CD8-positive, alpha-beta memory T cell (primary cell): ENCODE measurements around the gene BBS9. TPM values are rescaled to one million over a fixed set of nuclear protein-coding genes. Genes with fewer than 3 reads are reported as not detected.

Experiments used
- CTCF ChIA-PET: fragments of 350-600 bp; sonication (Branson Sonifier 250); formaldehyde crosslinking; loops from one replicate; lab custom pipeline; 2021; ENCODE audit warnings: antibody characterized with exemption; lab: Charles Lee
- POLR2A ChIA-PET: fragments of 350-600 bp; sonication (Branson Sonifier 250); formaldehyde crosslinking; loops from one replicate; lab custom pipeline; 2021; ENCODE audit warnings: antibody characterized with exemption; lab: Charles Lee
- DNase-seq, 5 donors: peaks; one replicate each; pipeline versions ENCODE4 v3.0.0 to v3.0.0-alpha.2; 2020 to 2022; ENCODE audit warnings: mixed read lengths in 1 of 5
- H3K27ac ChIP-seq: one replicate; pipeline ENCODE4 v1.7.0; 2013; ENCODE audit warnings: low read depth, mild to moderate bottlenecking, low read length, moderate library complexity
- H3K27me3 ChIP-seq: 2 replicates; pipeline ENCODE4 v1.7.0; 2013; ENCODE audit warnings: low read length, mild to moderate bottlenecking; ENCODE audit not compliant: insufficient read depth, poor library complexity, severe bottlenecking
- H3K36me3 ChIP-seq: 2 replicates; pipeline ENCODE4 v1.7.0; 2013; ENCODE audit warnings: mild to moderate bottlenecking, low read length, moderate library complexity; ENCODE audit not compliant: insufficient read depth
- H3K4me1 ChIP-seq: 2 replicates; pipeline ENCODE4 v1.7.0; 2013; ENCODE audit warnings: mild to moderate bottlenecking, low read length, moderate library complexity; ENCODE audit not compliant: insufficient read depth
- H3K4me3 ChIP-seq: 2 replicates; pipeline ENCODE4 v1.7.0; 2013; ENCODE audit warnings: mild to moderate bottlenecking, low read length
- H3K9me3 ChIP-seq: 2 replicates; pipeline ENCODE4 v1.7.0; 2013; ENCODE audit warnings: mild to moderate bottlenecking, low read length
- H3K27ac Mint-ChIP-seq, 8 donors: one replicate each; pipeline ENCODE4 v1.8.0; 2020 to 2021; ENCODE audit warnings: mixed read lengths in 8 of 8, mild to moderate bottlenecking in 6 of 8, inconsistent platforms in 3 of 8, moderate library complexity in 3 of 8
- H3K27me3 Mint-ChIP-seq, 2 donors: one replicate each; pipeline ENCODE4 v1.8.0; 2020 to 2021; ENCODE audit warnings: mixed read lengths in 2 of 2, mild to moderate bottlenecking in 1 of 2, moderate library complexity in 1 of 2
- H3K36me3 Mint-ChIP-seq, 3 donors: one replicate each; pipeline ENCODE4 v1.8.0; 2020 to 2021; ENCODE audit warnings: mixed read lengths in 3 of 3, inconsistent platforms in 1 of 3, mild to moderate bottlenecking in 1 of 3
- H3K4me1 Mint-ChIP-seq, 3 donors: one replicate each; pipeline ENCODE4 v1.8.0; 2020 to 2021; ENCODE audit warnings: mixed read lengths in 3 of 3, inconsistent platforms in 1 of 3, mild to moderate bottlenecking in 1 of 3
- H3K4me3 Mint-ChIP-seq, 7 donors: one replicate each; pipeline ENCODE4 v1.8.0; 2020 to 2021; ENCODE audit warnings: mixed read lengths in 7 of 7, mild to moderate bottlenecking in 6 of 7, moderate library complexity in 4 of 7, inconsistent platforms in 2 of 7
- H3K9me3 Mint-ChIP-seq, 5 donors: one replicate each; pipeline ENCODE4 v1.8.0; 2020 to 2022; ENCODE audit warnings: mixed read lengths in 5 of 5, mild to moderate bottlenecking in 3 of 5, moderate library complexity in 2 of 5, inconsistent platforms in 1 of 5
- polyA plus RNA-seq: library from polyadenylated mRNA; unstranded; fragments of 300-500 nt; fragmentation: Illumina TruSeq; gene quantifications from one replicate; pipeline ENCODE4 v1.2.3, GENCODE V29; 2021
- total RNA-seq, 2 experiments: library from RNA; stranded (reverse); gene quantifications; one replicate each; pipeline ENCODE4 v1.2.3, GENCODE V29; 2021

The BBS9 gene
- total and polyA plus RNA-seq, 3 experiments from 2014 or later = 10.0 to 14.6 (median 11.1) TPM

DNA sequence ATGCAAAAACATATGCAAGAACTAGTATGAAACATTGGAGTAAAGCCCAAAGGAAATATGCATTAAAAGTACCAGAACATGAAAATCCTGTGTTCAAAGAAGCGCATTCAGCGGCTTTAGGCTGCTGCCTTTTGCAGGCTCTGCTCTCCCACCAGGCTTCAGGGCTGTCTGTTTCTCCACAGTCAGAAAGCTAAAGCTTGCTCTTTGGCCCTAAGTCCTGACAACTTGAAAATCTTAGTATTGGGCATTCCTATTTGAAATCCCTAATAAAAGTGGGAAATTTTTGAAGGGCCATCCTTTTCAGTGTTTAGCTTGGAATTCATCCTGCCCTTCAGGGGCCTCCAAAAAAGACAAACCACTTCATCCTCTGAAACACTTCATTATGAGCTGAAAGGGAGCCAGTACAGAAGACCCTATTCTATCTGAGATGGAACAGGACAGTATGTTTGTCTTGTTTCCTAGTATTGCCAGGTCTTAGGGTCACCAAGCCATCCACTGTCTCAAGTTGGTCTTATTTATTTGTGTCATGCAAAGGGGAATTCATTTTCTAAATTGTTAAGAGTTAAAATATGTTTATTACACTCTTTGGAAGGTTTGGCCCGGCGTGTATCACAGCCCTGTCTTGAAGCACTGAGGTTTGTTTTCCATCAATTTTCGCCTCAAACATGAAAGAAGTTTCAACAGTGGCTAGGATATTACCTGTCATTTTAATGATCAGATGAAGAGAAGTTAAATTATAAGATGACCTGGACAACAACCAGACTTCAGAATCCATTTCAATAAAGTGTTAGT is 449.7 kb downstream of the BBS9 start:
- Mint-ChIP-seq H3K4me1 (no peaks in the 10 kb centered on the region), H3K4me3 (no peak overlapping the region), H3K27ac (no peak overlapping the region), H3K27me3 (no peaks in the 10 kb centered on the region), H3K36me3 (peaks cover 6 to 44% (median 17%) of the 10 kb centered on the region in 3 donors), H3K9me3 (peaks cover 5 to 30% (median 11%) of the 10 kb centered on the region in 5 donors)
- Histone ChIP-seq H3K4me1 (no peaks in the 10 kb centered on the region), H3K27ac (no peak overlapping the region), H3K27me3 (no peaks in the 10 kb centered on the region), H3K9me3 (no peaks in the 10 kb centered on the region), H3K4me3 (no peak overlapping the region), H3K36me3 (no peaks in the 10 kb centered on the region)
- ChIA-PET CTCF (no interaction called here), POLR2A (no interaction called here)
- DNase-seq = no peak

DNA sequence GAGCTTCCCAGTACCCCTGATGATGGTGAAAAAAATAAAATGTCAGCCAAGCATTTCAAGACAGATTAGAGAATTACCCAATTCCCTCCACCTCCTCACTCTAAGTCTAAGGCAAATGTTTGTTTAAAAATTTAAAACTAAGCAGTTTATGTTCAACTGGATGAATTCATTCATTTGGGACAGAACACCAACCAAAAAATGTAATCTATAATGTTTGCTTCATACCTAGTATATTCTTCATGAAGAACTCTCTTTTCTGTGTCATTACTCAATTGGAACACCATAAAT is 450.3 kb downstream of the BBS9 start:
- Histone ChIP-seq H3K27ac (no peak overlapping the region), H3K4me1 (no peaks in the 10 kb centered on the region), H3K36me3 (no peaks in the 10 kb centered on the region), H3K9me3 (no peaks in the 10 kb centered on the region), H3K27me3 (no peaks in the 10 kb centered on the region), H3K4me3 (no peak overlapping the region)
- Mint-ChIP-seq H3K27me3 (no peaks in the 10 kb centered on the region), H3K4me1 (no peaks in the 10 kb centered on the region), H3K27ac (no peak overlapping the region), H3K9me3 (peaks cover 5 to 30% (median 11%) of the 10 kb centered on the region in 5 donors), H3K36me3 (peaks cover 6 to 40% (median 14%) of the 10 kb centered on the region in 3 donors), H3K4me3 (no peak overlapping the region)
- ChIA-PET CTCF (no interaction called here), POLR2A (no interaction called here)
- DNase-seq = no peak

DNA sequence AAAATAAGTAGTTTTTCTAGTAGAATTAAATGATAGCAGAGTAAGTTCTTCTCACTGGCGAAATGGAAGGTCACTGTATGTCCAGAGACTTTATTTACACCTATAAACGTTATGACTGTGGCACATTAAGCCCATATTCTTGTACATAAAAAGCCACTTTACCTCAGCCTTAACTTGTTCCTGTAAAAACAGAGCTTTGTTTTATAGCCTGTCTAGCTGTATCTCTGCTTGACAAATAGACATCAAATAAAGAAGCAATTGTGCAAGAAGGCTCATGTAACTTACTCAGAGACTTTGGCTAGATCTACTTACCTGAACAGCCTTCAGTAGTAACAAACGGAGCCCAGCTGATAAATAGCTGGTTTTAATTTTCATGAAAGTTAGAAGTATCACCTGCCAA is 451.9 kb downstream of the BBS9 start:
- CTCF ChIA-PET = no interaction called here
- H3K4me1 ChIP-seq = no peaks in the 10 kb centered on the region
- H3K36me3 Mint-ChIP-seq = peaks cover 2 to 30% (median 3%) of the 10 kb centered on the region in 3 donors
- H3K27ac Mint-ChIP-seq = no peak overlapping the region
- no peaks in the 10 kb centered on the region for H3K4me1 Mint-ChIP-seq
- H3K27ac ChIP-seq = no peak overlapping the region
- no peak overlapping the region for H3K4me3 Mint-ChIP-seq
- H3K9me3 Mint-ChIP-seq = peaks cover 2 to 19% (median 6%) of the 10 kb centered on the region in 5 donors
- H3K36me3 ChIP-seq = no peaks in the 10 kb centered on the region
- POLR2A ChIA-PET = no interaction called here
- H3K4me3 ChIP-seq = no peak overlapping the region
- no peaks in the 10 kb centered on the region for H3K9me3 ChIP-seq
- DNase-seq = no peak
- no peaks in the 10 kb centered on the region for H3K27me3 Mint-ChIP-seq
- H3K27me3 ChIP-seq = no peaks in the 10 kb centered on the region

DNA sequence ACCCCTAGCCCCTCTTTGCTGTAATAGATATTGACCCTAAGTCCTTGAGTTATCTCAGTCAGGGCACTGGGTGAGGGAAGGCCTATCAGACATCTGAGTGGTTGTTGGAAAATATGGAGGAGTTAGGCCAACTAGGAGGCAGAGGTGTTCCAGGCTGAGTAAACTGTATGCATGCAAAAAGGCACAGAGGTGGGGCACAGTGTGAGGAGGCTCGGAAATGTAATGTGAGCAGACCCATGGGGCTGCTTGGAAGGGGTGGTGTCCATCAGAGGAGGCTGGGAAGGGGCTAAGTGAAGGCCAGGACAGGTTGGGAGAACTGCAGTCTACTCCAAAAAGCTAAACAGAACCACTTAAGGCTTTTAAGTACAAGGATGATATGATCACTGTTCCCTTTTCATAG is 452.7 kb downstream of the BBS9 start:
- Mint-ChIP-seq H3K4me1 (no peaks in the 10 kb centered on the region), H3K9me3 (peaks cover 0 to 13% (median 2%) of the 10 kb centered on the region in 5 donors), H3K36me3 (peaks cover 0 to 23% (median 2%) of the 10 kb centered on the region in 3 donors), H3K4me3 (no peak overlapping the region), H3K27me3 (no peaks in the 10 kb centered on the region), H3K27ac (peak overlapping the region in 1 of 8 donors; percentile 26)
- POLR2A ChIA-PET = no interaction called here
- DNase-seq = no peak
- H3K27ac ChIP-seq = no peak overlapping the region
- no peak overlapping the region for H3K4me3 ChIP-seq
- no peaks in the 10 kb centered on the region for H3K9me3 ChIP-seq
- H3K4me1 ChIP-seq = no peaks in the 10 kb centered on the region
- CTCF ChIA-PET = no interaction called here
- H3K36me3 ChIP-seq = no peaks in the 10 kb centered on the region
- H3K27me3 ChIP-seq = no peaks in the 10 kb centered on the region

DNA sequence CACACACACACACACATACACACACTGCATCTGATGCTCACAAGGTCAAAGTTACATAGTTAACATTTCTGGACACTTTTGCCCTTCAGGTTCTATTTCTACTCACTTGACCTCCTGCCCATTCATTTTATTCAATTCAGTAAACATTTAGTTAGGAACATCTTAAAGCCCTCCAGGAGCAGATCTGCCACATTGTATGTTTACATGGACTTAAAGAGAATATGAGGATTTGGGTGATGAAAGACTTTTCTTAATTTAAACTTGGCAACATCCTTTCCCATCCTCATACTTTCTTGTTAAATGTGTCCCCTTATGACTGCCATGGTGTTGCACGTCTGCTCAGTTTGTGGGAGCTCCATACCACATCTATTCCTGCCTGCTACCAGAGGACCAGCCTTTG is 453.2 kb downstream of the BBS9 start:
- Histone ChIP-seq H3K27me3 (no peaks in the 10 kb centered on the region), H3K4me3 (no peak overlapping the region), H3K36me3 (no peaks in the 10 kb centered on the region), H3K4me1 (no peaks in the 10 kb centered on the region), H3K9me3 (no peaks in the 10 kb centered on the region), H3K27ac (no peak overlapping the region)
- H3K27ac Mint-ChIP-seq = no peak overlapping the region
- no peaks in the 10 kb centered on the region for H3K27me3 Mint-ChIP-seq
- no peak overlapping the region for H3K4me3 Mint-ChIP-seq
- H3K4me1 Mint-ChIP-seq = no peaks in the 10 kb centered on the region
- no peak for DNase-seq
- peaks cover 0 to 9% (median 0%) of the 10 kb centered on the region in 5 donors for H3K9me3 Mint-ChIP-seq
- peaks cover 0 to 21% (median 2%) of the 10 kb centered on the region in 3 donors for H3K36me3 Mint-ChIP-seq
- ChIA-PET POLR2A (no interaction called here), CTCF (no interaction called here)

DNA sequence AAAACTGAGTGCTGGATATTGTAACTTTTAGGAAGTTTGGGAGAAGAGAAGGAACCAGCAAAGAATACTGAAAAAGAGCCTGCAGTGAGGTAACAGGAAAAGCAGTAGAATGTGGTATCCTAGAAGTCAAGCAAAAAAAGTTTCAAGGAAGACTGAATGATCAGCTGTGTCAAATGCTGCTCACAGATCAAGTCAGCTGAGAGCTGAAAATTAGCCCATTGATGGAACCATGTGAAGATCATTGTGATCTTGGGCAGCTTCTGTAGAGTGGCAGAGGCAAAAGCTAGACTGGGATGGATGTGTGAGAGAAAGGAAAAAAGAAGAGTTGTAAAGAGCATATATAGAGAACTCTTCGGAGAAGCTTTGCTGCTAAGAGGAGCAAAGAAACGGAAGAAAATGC is 460.5 kb downstream of the BBS9 start:
- Mint-ChIP-seq H3K36me3 (peaks cover 0 to 22% (median 0%) of the 10 kb centered on the region in 3 donors), H3K27me3 (no peaks in the 10 kb centered on the region), H3K4me1 (no peaks in the 10 kb centered on the region), H3K4me3 (no peak overlapping the region), H3K27ac (no peak overlapping the region), H3K9me3 (no peaks in the 10 kb centered on the region)
- H3K9me3 ChIP-seq = no peaks in the 10 kb centered on the region
- ChIA-PET CTCF (no interaction called here), POLR2A (no interaction called here)
- no peak overlapping the region for H3K4me3 ChIP-seq
- no peaks in the 10 kb centered on the region for H3K4me1 ChIP-seq
- DNase-seq = no peak
- no peak overlapping the region for H3K27ac ChIP-seq
- H3K27me3 ChIP-seq = no peaks in the 10 kb centered on the region
- H3K36me3 ChIP-seq = no peaks in the 10 kb centered on the region

DNA sequence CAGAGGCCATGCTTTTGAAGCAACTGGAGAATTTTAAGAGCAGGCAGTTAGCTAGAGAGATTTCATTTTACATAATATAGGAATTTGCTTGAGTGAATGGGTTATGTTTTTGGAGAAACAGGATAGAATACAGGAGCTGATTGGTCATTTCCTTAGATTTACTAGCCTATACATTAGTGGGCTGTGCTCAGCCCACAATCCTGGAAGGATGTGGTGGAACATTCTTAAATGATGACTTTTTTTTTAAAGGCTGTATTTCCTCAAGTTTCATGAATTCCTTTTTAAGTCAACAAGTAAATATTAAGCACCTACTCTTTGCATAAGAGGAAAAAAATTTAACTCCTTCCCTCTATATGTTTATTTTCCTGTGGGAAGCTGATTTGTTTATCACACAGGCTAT is 461.6 kb downstream of the BBS9 start:
- H3K27me3 ChIP-seq = no peaks in the 10 kb centered on the region
- H3K36me3 ChIP-seq = no peaks in the 10 kb centered on the region
- H3K9me3 ChIP-seq = no peaks in the 10 kb centered on the region
- no peak overlapping the region for H3K4me3 ChIP-seq
- ChIA-PET CTCF (no interaction called here), POLR2A (no interaction called here)
- no peak for DNase-seq
- H3K27ac Mint-ChIP-seq = no peak overlapping the region
- no peak overlapping the region for H3K27ac ChIP-seq
- H3K27me3 Mint-ChIP-seq = no peaks in the 10 kb centered on the region
- H3K4me1 ChIP-seq = no peaks in the 10 kb centered on the region
- no peak overlapping the region for H3K4me3 Mint-ChIP-seq
- no peaks in the 10 kb centered on the region for H3K9me3 Mint-ChIP-seq
- H3K4me1 Mint-ChIP-seq = no peaks in the 10 kb centered on the region
- peaks cover 0 to 30% (median 0%) of the 10 kb centered on the region in 3 donors for H3K36me3 Mint-ChIP-seq

DNA sequence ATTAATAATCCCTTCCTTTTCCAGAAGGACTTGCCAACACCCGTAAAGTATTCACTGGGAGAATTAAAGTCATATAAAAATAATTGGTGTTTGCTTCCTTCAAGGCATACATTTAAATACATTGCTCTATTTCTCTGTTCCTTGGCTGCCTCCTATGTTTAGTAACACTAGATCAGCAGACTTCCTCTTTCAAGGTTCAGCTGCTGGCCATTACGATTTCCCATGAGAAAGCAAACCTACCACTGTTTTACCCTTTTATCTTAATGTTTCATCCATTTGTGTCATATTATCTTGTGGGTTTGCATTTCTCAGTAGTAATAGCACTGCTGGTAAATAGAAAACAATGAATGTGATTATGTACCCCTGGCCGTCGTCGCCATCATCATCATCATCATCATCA is 462.1 kb downstream of the BBS9 start:
- H3K27ac ChIP-seq = no peak overlapping the region
- no peak overlapping the region for H3K4me3 ChIP-seq
- H3K4me1 ChIP-seq = no peaks in the 10 kb centered on the region
- DNase-seq = no peak
- H3K9me3 ChIP-seq = no peaks in the 10 kb centered on the region
- peaks cover 0 to 30% (median 0%) of the 10 kb centered on the region in 3 donors for H3K36me3 Mint-ChIP-seq
- H3K4me3 Mint-ChIP-seq = no peak overlapping the region
- H3K4me1 Mint-ChIP-seq = no peaks in the 10 kb centered on the region
- ChIA-PET CTCF (no interaction called here), POLR2A (no interaction called here)
- H3K27ac Mint-ChIP-seq = no peak overlapping the region
- no peaks in the 10 kb centered on the region for H3K27me3 ChIP-seq
- no peaks in the 10 kb centered on the region for H3K9me3 Mint-ChIP-seq
- no peaks in the 10 kb centered on the region for H3K36me3 ChIP-seq
- no peaks in the 10 kb centered on the region for H3K27me3 Mint-ChIP-seq
